HFF-Myc (cell line): ENCODE measurements around the gene PADI1.

Source experiments
- DNase-seq: peaks from one replicate; pipeline ENCODE4 v3.0.0-alpha.2; 2011; ENCODE audit warnings: low read depth; ENCODE audit errors: extremely low read depth
- H3K4me3 ChIP-seq: replicated peaks from 2 replicates; pipeline ENCODE4 v1.5.1; 2011; ENCODE audit warnings: low read depth, mild to moderate bottlenecking, control low read depth, low read length
- CTCF ChIP-seq: IDR thresholded peaks from 2 replicates; pipeline ENCODE4 v1.5.1; 2012; ENCODE audit warnings: mild to moderate bottlenecking, low read depth, low read length, control low read depth; ENCODE audit errors: missing control alignments

Gene PADI1

GRCh38 chr1:17248781-17249180 is 43.9 kb downstream of the PADI1 start, which contains the start of gene PADI3:
PADI3 (plus strand) TSS chr1:17249098; CDS start chr1:17249138, 40 bp downstream.
- no peak for DNase-seq
- no peak for TF ChIP-seq CTCF
- no peak within 1 kb of the TSS for H3K4me3 ChIP-seq

GRCh38 chr1:17250601-17251000 is 45.7 kb downstream of the PADI1 start:
- DNase-seq, result no peak
- no peak for TF ChIP-seq CTCF
- H3K4me3 ChIP-seq, result no peak overlapping the region

GRCh38 chr1:17251246-17251645 is 46.3 kb downstream of the PADI1 start:
- H3K4me3 ChIP-seq, result no peak overlapping the region
- no peak for DNase-seq
- TF ChIP-seq CTCF, result no peak

GRCh38 chr1:17251701-17252376 is 46.9 kb downstream of the PADI1 start:
- no peak for TF ChIP-seq CTCF
- DNase-seq, result peak; percentile 35
- no peak overlapping the region for H3K4me3 ChIP-seq

GRCh38 chr1:17255336-17255735 is 50.4 kb downstream of the PADI1 start:
- no peak overlapping the region for H3K4me3 ChIP-seq
- DNase-seq, result no peak
- no peak for TF ChIP-seq CTCF

- peak; percentile 55 for DNase-seq
- no peak overlapping the region for H3K4me3 ChIP-seq
- TF ChIP-seq CTCF, result no peak
These were observed 53.3 kb downstream of the PADI1 start for GRCh38 chr1:17258116-17258757.
